ENCODE measurements around the gene LMBR1.

- TF ChIP-seq POLR2A (IDR thresholded peaks at IDR 0.05), result no peak
- TF ChIP-seq CTCF (IDR thresholded peaks at IDR 0.05), result no peak
These were observed 128.2 kb downstream of the LMBR1 start for GRCh38 chr7:156764766-156765165.

All from testis (tissue), 2 donors.